ENCODE measurements around the gene FAM13A.

FAM13A gene

DNA sequence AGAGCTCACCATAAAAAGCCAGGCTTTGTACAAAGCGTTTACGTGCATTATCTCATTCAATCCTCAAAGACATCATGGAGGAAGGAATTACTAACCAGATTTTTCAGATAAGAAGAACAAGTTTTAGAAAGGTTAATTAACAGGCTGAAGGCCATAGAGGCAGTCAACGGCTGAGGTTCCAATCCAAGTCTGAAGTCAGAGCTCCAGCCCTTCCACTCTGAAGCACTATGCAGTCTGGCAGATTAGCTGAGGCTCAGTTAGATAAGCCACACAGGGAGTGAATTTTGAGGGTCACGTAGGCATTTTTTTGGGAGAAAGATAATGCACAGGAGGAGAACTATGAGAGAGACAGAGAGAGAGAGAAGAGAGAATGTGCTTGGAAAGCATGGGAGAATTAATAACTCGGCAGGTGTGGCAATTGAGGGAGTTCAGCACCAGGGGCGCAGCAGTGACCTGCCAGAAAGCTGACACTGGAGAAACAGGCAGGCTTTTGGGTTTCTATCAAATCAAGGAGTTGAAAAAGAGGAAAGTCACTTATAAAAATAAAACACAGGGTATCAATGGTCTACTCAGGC lies 242.9 kb downstream of the FAM13A start:
- DNase-seq (ENCODE audit: low read depth in 1 of 2, low spot score in 1 of 2): no peak

DNA sequence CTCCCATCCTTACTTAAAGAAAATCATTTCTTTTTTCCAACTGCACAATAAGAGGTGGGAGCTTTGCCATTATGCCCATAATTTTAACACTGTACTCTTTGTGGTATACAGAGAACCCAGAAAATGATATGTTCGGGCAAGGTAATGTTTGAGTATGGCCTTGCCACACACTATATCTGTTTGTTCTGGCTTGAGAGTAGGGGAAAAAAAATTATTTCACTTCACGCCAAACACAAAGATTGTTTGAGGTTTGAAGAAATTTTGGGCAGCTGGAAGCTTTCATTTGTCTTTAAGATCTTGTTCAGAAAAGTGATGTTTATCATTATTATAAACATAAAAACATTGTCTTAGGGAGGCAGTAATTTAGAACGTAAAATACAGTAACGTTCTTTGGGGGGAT lies 244.0 kb downstream of the FAM13A start:
- DNase-seq (ENCODE audit: low read depth in 1 of 2, low spot score in 1 of 2): no peak

DNA sequence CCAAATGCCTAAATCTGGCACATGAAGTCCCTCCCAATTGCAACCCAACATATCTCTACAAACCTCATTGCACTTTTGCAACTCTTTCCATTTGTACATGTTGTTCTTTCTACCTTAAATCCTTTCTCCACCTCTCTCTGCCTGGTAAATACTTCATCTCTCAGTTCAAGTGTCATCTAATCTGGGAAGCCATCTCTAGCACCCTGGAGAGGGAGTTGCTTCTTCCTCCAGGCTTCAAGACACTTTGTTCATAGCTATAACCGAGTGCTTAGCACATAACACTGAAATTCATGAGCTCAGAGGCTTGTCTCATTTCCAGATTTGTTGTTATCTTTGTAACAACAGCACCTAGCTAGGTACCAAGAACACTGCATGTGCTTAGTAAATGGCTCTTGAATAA lies 244.6 kb downstream of the FAM13A start:
- DNase-seq (ENCODE audit: low read depth in 1 of 2, low spot score in 1 of 2): no peak

DNA sequence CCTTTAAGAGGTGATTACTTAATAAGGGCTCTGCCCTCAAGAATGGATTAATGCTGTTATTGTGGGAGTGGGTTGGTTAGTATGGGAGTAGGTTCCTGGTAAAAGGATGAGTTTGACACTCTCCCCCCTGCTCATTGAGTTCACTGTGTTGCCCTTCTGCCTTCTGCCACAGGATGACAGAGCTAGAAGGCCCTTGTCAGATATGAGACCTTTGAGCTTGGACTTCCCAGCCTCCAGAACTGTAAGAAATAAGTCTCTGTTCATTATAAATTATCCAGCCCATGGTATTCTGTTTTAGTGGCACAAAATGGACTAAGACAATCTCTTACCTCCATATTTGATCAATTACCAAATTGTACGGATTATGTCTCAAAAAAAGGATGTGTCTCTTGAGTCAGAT lies 245.1 kb downstream of the FAM13A start:
- no peak for DNase-seq (ENCODE audit: low read depth in 1 of 2, low spot score in 1 of 2)

DNA sequence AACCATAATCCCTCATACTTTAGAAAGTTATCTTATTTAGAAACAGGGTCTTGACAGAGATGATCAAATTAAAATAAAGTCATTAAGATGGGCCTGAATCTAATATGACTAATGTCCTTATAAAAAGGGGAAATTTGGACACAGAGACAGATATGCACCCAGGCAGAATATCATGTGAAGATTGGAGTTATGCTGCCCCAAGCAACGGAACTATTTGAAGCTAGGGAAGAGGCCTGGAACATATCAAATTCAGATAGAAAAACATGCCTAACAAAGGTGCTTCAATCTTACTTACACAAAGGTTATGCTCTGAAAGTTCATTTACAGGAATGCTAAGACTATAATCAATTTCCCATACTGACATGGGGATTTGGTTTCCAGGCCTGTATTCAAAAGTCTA lies 246.7 kb downstream of the FAM13A start:
- no peak for DNase-seq (ENCODE audit: low read depth in 1 of 2, low spot score in 1 of 2)

DNA sequence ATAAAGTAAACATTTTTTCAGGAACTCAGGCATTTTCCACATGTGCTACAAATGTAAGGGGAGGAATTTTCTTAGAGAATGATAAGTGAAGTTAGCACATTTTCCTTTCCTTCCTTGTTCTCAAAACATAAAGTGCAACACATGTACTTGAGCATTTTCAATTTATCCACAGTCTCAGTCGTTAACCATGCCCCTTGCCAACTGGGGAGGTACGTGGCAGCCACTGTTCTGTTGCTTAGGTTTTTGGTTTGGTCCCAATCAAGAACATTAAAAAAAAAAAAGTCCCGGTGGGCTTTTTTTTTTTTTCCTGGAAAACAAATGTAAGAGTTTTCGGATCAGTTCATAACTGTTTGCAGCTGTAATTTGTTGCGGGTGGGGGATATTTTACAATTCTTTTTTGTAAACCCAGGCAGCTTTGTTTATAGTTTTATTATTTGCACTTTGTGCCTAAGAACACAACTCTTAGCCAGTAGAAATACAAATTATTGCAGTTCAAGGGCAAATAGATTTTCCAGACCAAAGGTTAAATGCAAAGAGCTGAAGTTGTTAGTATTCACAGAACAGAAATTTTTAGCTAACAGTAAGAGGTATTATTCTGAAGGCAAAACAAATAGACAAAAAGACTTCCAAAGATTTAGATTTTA lies 247.3 kb downstream of the FAM13A start:
- DNase-seq (ENCODE audit: low read depth in 1 of 2, low spot score in 1 of 2): no peak

DNA sequence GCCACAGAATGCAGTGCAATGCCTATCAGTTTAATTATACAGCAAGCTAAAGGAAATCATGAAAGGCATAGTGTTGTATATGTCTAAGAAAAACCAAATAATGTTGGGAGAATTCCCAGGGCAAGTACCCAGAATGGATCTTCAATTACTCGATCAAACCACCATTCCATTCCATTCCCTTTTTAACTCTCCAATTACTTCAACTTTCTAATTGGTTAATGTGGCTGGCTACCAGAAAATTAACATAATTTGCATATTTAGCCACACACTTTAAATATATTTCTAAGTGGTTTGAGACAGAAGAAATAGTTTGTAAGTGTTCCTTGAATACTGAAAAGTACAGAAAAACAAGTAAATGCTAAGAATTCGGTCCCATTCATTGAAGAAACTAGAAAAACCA lies 247.9 kb downstream of the FAM13A start:
- DNase-seq (ENCODE audit: low read depth in 1 of 2, low spot score in 1 of 2): no peak

DNA sequence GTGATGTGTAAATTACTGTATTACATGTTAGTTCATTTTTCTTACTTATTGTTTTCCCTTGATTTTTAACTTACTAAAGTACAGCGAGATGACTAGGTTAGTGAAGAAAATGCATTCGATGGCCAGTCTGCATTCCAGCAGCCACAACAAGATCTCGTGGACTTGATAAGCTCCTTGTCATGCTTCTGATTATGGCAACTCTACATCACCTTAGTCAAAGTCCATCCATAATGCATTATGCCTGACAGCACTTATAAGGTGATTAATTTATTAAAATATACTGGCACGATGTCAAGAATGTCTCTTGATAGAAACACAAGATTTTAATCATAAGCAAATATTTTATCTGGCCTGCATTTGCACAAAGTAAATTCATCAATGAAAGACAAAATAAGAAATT lies 249.5 kb downstream of the FAM13A start:
- no peak for DNase-seq (ENCODE audit: low read depth in 1 of 2, low spot score in 1 of 2)

DNA sequence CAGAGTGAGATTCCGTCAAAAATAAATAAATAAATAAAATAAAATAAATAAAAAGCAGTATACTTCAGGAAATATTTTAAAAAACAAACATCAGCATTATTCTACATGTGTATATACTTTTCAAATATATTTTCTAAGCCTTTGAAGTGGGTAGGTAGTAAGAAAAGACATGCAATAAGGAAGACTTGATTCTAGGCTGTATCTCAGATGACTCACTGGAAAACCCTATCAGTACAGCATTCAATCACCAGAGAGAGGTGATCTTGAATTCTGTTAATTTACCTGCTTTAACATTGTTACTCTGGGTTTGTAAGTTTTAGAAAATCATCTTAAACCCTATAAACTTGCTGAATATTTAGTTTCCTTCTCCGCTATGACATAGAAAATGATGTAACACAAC lies 252.8 kb downstream of the FAM13A start:
- DNase-seq (ENCODE audit: low read depth in 1 of 2, low spot score in 1 of 2): no peak

DNA sequence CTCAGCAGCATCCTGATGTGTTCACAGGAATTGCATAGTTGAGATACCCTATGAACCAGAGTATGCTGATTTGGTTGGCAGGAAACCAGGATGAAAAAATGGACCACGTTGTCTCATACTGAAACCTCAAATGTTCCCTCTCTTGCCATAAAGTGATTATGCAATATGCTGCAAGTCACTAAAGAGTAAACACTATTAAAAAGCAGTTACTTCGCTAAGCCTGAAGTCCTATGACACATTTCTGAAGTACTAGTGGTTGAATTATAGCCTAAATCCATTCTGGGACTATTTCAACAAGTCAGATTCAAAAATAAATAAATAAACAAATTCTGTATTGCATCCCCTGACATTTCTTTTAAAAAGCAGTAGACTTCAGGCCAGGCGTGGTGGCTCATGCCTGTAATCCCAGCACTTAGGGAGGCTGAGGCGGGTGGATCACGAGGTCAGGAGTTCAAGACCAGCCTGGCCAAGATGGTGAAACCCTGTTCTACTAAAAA lies 253.3 kb downstream of the FAM13A start:
- no peak for DNase-seq (ENCODE audit: low read depth in 1 of 2, low spot score in 1 of 2)

DNA sequence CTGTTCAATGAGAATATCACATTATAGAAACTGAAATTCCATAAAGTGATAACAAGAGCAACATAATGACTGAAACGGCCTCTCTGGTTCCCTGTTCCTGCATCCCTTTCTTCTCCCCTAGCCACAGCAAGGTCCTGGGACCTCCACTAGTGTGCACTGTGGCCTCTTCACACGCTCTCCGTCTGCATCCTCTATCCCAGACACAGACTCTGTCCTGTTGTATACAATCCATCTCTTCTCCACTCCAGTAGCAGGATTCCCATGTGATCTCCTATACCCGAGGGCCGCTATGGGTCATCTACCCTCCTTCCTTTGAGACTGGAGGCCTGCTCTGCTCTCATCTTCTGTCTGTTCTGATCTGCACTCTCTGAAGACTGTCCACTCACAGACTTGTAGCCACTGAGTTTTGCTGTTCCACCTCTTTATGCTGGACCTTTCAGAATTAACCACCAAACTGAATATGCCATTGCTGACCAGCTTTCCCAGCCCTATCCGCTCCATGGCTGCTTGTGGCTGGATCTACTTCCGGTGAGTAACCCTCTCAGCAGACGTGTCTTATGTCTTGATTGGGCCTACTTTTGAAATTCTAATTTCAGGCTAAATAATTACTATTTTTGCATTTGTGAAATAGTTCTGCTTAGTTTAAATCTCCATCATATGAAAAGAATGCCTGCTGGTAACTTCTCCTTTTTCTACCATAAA lies 254.2 kb downstream of the FAM13A start:
- DNase-seq (ENCODE audit: low read depth in 1 of 2, low spot score in 1 of 2): no peak

DNA sequence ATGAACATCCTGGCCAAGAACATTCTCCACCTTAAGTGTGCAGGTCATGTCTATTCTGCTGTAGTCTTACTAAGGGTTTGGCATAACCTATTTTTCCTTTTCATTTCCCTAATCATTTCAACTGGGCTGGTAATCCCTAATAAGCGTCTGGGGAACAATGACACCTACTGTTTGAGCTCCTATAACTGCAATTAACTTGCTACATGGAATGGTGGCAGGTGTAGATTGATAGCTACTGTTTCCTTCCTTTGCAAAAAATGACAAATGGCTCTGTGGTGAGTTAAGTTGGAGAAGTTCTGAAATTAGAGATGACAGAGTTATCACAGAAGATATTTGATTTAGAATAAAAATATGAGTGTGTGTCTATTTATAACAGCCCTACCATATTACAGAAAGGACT lies 254.8 kb downstream of the FAM13A start:
- no peak for DNase-seq (ENCODE audit: low read depth in 1 of 2, low spot score in 1 of 2)

DNA sequence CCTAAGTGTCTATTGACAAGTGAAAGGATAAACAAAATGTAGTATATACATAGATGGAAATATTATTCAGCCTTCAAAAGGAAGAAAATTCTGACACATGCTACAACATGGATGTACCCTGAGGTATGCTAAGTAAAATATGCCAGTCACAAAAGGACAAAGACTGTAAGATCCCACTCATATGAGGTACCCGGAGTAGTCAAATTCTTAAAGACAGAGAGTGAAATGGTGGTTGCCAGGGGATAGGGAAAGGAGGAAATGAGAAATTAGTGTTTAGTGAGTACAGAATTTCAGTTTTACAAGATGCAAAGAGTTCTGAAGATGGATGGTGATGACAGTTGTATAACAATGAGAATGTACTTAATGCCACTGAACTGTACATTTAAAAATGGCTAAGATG lies 257.1 kb downstream of the FAM13A start:
- no peak for DNase-seq (ENCODE audit: low read depth in 1 of 2, low spot score in 1 of 2)

DNA sequence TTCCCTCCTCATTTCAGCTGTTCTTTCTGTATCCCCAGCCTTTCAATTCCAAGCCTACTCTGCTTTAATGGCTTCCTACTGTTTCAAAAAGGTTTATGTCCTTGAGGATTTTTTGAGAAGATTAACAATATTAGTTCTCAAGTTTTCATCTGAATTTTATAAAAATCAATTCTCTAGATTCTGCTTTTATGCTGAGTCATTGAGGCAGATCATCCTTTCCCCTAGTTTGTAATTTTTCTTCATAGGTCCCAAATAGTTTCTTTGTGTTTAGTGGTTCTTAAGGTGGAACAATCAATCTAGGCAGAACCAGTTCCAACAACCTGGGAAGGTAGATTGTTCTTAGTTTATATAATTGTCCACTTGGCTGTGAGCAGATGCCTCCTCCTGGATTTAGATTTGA lies 259.3 kb downstream of the FAM13A start:
- DNase-seq (ENCODE audit: low read depth in 1 of 2, low spot score in 1 of 2): no peak

DNA sequence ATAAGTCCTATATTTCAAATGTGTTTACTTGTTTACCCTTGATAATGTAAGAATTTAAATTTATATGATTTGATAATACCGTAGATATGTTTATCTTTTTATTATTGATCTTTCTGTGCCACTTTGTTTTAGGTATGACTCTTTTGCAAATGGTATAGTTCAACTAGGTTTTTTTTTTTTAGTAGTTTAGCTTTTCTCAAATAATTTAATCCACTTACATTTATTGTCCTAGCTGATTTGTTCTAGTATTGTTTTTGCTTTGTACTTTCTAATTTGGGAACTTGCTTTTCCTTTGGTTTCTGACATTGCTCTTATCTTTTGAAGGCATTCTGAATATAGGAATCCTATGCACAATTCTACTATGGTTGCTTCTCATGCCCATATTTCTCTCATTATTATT lies 260.4 kb downstream of the FAM13A start:
- DNase-seq (ENCODE audit: low read depth in 1 of 2, low spot score in 1 of 2): no peak

DNA sequence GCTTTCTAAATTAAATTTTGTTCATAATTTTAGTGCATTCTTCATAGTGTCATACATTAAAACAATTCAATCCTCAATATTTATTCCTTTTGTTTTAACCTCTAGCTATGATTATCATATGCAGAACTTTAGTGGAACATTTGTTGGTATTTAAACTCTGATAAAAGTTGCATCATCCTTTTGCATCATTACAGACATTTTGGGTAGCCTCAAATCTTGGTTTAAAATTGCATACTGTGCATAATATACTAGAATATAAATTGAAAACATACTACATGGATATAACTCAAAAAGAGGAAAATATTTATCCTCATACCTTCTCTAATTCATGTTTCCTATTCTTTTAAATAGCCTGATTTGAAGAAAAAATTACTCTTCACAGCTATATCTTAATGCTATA lies 262.0 kb downstream of the FAM13A start:
- DNase-seq (ENCODE audit: low read depth in 1 of 2, low spot score in 1 of 2): no peak

DNA sequence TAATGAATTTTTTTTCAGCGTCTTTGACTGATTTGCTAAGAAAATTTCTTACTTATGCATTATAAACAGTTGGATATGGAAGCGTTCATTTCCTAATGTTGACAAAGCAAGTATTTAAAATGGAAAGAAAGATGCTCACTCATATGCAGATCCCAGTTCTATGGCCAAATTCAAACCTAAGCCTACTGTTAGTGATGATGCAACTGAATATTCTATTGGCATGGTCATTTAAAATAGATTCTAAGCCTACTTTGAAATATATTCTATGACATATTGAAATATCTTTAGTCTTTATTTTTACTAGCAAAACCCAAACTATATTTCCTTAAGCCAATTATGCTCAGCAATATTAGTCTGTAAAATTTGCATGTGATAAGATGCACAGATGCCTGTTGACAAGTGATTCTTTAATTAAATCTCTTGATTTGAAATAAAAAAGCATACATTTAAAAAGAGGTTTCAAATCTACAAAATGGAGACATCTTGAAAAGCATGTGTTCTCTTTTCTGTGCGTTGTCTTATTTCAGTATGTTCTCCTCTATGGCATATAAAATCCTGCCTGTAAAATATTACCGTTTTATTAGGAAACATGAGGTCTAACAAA lies 262.8 kb downstream of the FAM13A start:
- DNase-seq (ENCODE audit: low read depth in 1 of 2, low spot score in 1 of 2): no peak

DNA sequence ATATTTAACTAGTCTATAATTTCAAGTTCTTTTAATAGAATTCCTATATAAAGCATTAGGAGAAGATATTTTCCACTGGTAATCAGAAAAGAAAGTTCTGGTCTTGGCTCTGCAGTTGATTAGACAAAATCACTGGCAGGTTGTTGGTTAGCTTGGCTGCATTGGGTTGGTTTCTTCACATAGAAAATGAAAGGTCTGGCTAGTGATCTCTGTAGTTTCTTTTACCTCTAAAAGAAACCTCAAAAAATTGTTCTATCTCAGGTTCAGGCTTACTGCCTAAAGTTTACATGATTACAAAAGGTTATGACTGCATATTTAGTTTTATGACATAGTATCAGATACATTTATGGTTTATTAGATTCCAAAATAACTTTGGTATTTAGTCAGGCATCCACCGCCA lies 263.5 kb downstream of the FAM13A start:
- no peak for DNase-seq (ENCODE audit: low read depth in 1 of 2, low spot score in 1 of 2)

DNA sequence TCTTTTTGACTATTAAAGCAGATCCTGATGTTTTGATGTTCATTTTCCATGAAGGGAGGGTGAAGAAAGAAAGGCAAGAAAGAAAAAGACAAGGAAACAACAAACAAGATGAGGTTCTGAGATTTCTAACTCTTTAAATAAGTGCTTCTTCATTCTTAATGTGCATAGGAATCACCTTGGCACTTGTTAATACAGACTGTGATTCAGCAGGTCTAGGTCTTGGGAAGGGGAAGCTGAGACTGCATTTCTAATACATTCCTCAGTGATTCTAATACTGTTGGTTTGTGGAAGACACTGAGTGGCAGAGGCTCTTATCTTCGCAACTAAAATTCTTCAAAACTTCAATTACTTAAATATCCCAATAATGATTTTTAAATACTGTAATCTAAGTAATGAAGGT lies 264.2 kb downstream of the FAM13A start:
- no peak for DNase-seq (ENCODE audit: low read depth in 1 of 2, low spot score in 1 of 2)

DNA sequence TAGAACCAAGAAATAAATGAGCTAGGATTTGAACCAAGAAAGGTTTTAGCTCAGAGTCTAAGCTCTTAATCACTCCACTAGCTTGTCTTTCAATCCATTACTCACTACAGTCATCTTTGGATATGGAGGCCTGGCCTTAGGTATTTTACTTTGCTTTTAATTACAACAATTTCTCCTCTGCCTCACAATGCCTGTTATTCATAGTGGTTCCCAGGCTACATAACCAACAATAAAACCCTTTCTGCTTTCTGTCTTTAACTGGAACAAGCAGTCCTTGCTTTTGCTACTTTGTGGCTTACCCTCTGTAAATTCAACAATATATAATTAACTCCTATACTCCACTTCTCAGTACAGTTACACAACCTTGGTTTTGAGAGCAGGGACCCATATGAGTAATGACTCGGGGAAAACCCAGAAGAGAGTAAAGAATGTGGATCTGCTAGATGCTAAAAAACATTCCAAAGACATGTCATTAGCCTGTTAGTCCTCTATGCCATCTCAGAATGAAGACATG lies 264.7 kb downstream of the FAM13A start:
- DNase-seq (ENCODE audit: low read depth in 1 of 2, low spot score in 1 of 2): no peak

DNA sequence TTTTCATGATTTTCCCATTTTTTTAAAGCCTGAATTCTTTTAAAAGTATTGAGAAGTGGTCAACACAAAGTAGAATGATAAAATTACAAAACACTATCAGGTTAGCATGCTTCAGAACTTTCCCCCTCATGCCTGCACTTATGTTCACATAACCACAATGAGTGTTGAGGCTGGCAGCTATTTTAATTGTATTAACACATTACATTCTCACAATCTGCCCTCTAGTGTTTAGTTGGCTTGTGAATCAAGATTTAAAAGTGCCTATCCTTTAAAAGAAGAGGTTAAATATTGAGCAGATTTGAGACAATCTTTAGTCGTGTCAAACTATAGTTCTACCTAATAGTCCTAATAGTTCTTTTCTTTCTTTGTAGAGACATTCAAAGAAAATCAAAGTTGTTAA lies 265.7 kb downstream of the FAM13A start:
- DNase-seq (ENCODE audit: low read depth in 1 of 2, low spot score in 1 of 2): no peak

DNA sequence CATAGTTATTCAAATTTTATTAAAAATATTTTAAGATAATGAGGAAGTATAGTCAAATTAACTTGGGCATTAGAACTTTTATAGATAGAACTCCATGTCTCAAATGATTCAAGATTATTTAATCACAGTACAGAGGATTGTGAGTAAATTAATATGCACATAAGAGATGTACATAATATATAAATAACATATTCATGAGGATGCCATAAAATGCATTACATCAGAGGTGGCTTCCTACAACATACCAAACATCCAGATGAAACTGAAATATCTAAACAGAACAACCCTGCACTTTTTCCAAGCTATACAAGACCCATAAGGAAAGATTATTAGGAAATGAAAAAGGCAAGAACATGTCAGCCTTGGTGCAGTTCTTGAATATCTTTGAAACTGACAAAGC lies 268.1 kb downstream of the FAM13A start:
- DNase-seq (ENCODE audit: low read depth in 1 of 2, low spot score in 1 of 2): no peak

All from stimulated activated CD4-positive, alpha-beta T cell treated with anti-CD3 and anti-CD28 coated beads, Interleukin-15, amount 100 ng/mL, for 1 hour (primary cell).